ENCODE measurements around the gene RPL7A.
"Not testable (repeated sequence)": the region's sequence is repeated elsewhere in the genome, so short reads cannot be mapped to it uniquely, and the experiment has no call there.

RPL7A gene

GRCh38 chr9:133317551-133317950 lies 30.5 kb upstream of the RPL7A start:
- H3K4me3 ChIP-seq; H3K4me1 ChIP-seq; DNase-seq (ENCODE audit: low spot score in 2 of 2); H3K27me3 ChIP-seq (ENCODE audit: low read depth); H3K9me3 ChIP-seq; H3K36me3 ChIP-seq (replicated peaks); in situ Hi-C loops (cut with MboI; ENCODE audit: low sequenced_read_pairs): not testable (repeated sequence)

GRCh38 chr9:133320421-133320881 lies 27.6 kb upstream of the RPL7A start:
- Histone ChIP-seq H3K27me3 (ENCODE audit: low read depth) (no peaks in the 10 kb centered on the region), H3K4me1 (no peaks in the 10 kb centered on the region), H3K36me3 (replicated peaks) (no peaks in the 10 kb centered on the region), H3K4me3 (no peak overlapping the region), H3K9me3 (no peaks in the 10 kb centered on the region)
- no peak for DNase-seq (ENCODE audit: low spot score in 2 of 2)
- in situ Hi-C loops (cut with MboI; ENCODE audit: low sequenced_read_pairs) = loop anchor here (10.0 kb wide), 2 partner anchors 86 to 136 kb away; no protein-coding TSS in a partner anchor

GRCh38 chr9:133321411-133321935 lies 26.5 kb upstream of the RPL7A start:
- in situ Hi-C loops (cut with MboI; ENCODE audit: low sequenced_read_pairs) = loop anchor here (10.0 kb wide), 2 partner anchors 87 to 137 kb away; no protein-coding TSS in a partner anchor
- H3K4me3 ChIP-seq = no peak overlapping the region
- peak in 1 of 2 experiments; percentile 6 for DNase-seq (ENCODE audit: low spot score in 2 of 2)
- H3K27me3 ChIP-seq (ENCODE audit: low read depth) = no peaks in the 10 kb centered on the region
- H3K9me3 ChIP-seq = no peaks in the 10 kb centered on the region
- no peaks in the 10 kb centered on the region for H3K4me1 ChIP-seq
- no peaks in the 10 kb centered on the region for H3K36me3 ChIP-seq (replicated peaks)

- Histone ChIP-seq H3K9me3 (no peaks in the 10 kb centered on the region), H3K4me1 (no peaks in the 10 kb centered on the region), H3K4me3 (no peak overlapping the region), H3K36me3 (replicated peaks) (no peaks in the 10 kb centered on the region), H3K27me3 (ENCODE audit: low read depth) (no peaks in the 10 kb centered on the region)
- in situ Hi-C loops (cut with MboI; ENCODE audit: low sequenced_read_pairs) = loop anchor here (10.0 kb wide), 2 partner anchors 88 to 138 kb away; no protein-coding TSS in a partner anchor
- DNase-seq (ENCODE audit: low spot score in 2 of 2) = no peak
These were observed 25.3 kb upstream of the RPL7A start for GRCh38 chr9:133322701-133323100.

GRCh38 chr9:133323211-133323610 lies 24.8 kb upstream of the RPL7A start:
- Histone ChIP-seq H3K4me3 (no peak overlapping the region), H3K9me3 (no peaks in the 10 kb centered on the region), H3K27me3 (ENCODE audit: low read depth) (no peaks in the 10 kb centered on the region), H3K36me3 (replicated peaks) (no peaks in the 10 kb centered on the region), H3K4me1 (no peaks in the 10 kb centered on the region)
- in situ Hi-C loops (cut with MboI; ENCODE audit: low sequenced_read_pairs) = loop anchor here (10.0 kb wide), 2 partner anchors 88 to 138 kb away; no protein-coding TSS in a partner anchor
- no peak for DNase-seq (ENCODE audit: low spot score in 2 of 2)

- Histone ChIP-seq H3K9me3 (no peaks in the 10 kb centered on the region), H3K4me3 (no peak overlapping the region), H3K27me3 (ENCODE audit: low read depth) (no peaks in the 10 kb centered on the region), H3K36me3 (replicated peaks) (no peaks in the 10 kb centered on the region), H3K4me1 (no peaks in the 10 kb centered on the region)
- in situ Hi-C loops (cut with MboI; ENCODE audit: low sequenced_read_pairs) = loop anchor here (10.0 kb wide), 2 partner anchors 89 to 139 kb away; no protein-coding TSS in a partner anchor
- DNase-seq (ENCODE audit: low spot score in 2 of 2) = no peak
These were observed 23.9 kb upstream of the RPL7A start for GRCh38 chr9:133323991-133324703.

GRCh38 chr9:133327021-133327420 lies 21.0 kb upstream of the RPL7A start:
- H3K9me3 ChIP-seq; H3K4me1 ChIP-seq; DNase-seq (ENCODE audit: low spot score in 2 of 2); H3K4me3 ChIP-seq; H3K27me3 ChIP-seq (ENCODE audit: low read depth): not testable (repeated sequence)
- H3K36me3 ChIP-seq (replicated peaks) = peaks cover 15% of the 10 kb centered on the region
- in situ Hi-C loops (cut with MboI; ENCODE audit: low sequenced_read_pairs) = loop anchor here (10.0 kb wide), 2 partner anchors 92 to 142 kb away; no protein-coding TSS in a partner anchor

- no peaks in the 10 kb centered on the region for H3K4me1 ChIP-seq
- no peaks in the 10 kb centered on the region for H3K27me3 ChIP-seq (ENCODE audit: low read depth)
- DNase-seq (ENCODE audit: low spot score in 2 of 2) = no peak
- in situ Hi-C loops (cut with MboI; ENCODE audit: low sequenced_read_pairs) = loop anchor here (10.0 kb wide), 2 partner anchors 93 to 143 kb away; no protein-coding TSS in a partner anchor
- no peak overlapping the region for H3K4me3 ChIP-seq
- H3K9me3 ChIP-seq = no peaks in the 10 kb centered on the region
- peaks cover 25% of the 10 kb centered on the region for H3K36me3 ChIP-seq (replicated peaks)
These were observed 20.1 kb upstream of the RPL7A start for GRCh38 chr9:133327834-133328484.

GRCh38 chr9:133329306-133330156 lies 18.5 kb upstream of the RPL7A start:
- peak in 1 of 2 experiments; percentile 56 for DNase-seq (ENCODE audit: low spot score in 2 of 2)
- H3K4me3 ChIP-seq; H3K4me1 ChIP-seq; H3K27me3 ChIP-seq (ENCODE audit: low read depth); H3K9me3 ChIP-seq: not testable (repeated sequence)
- peaks cover 40% of the 10 kb centered on the region for H3K36me3 ChIP-seq (replicated peaks)
- in situ Hi-C loops (cut with MboI; ENCODE audit: low sequenced_read_pairs) = loop anchor here (10.0 kb wide), 2 partner anchors 95 to 145 kb away; no protein-coding TSS in a partner anchor

- in situ Hi-C loops (cut with MboI; ENCODE audit: low sequenced_read_pairs) = no loop called here
- Histone ChIP-seq H3K36me3 (replicated peaks) (peaks cover 47% of the 10 kb centered on the region), H3K27me3 (ENCODE audit: low read depth) (no peaks in the 10 kb centered on the region), H3K4me1 (peaks cover 4% of the 10 kb centered on the region), H3K9me3 (no peaks in the 10 kb centered on the region), H3K4me3 (no peak overlapping the region)
- DNase-seq (ENCODE audit: low spot score in 2 of 2) = no peak
These were observed 16.8 kb upstream of the RPL7A start for GRCh38 chr9:133331221-133331620.

GRCh38 chr9:133331641-133332380 lies 16.2 kb upstream of the RPL7A start:
- H3K4me3 ChIP-seq = no peak overlapping the region
- H3K36me3 ChIP-seq (replicated peaks) = peaks cover 47% of the 10 kb centered on the region
- no peaks in the 10 kb centered on the region for H3K27me3 ChIP-seq (ENCODE audit: low read depth)
- in situ Hi-C loops (cut with MboI; ENCODE audit: low sequenced_read_pairs) = no loop called here
- H3K9me3 ChIP-seq = no peaks in the 10 kb centered on the region
- peaks cover 10% of the 10 kb centered on the region for H3K4me1 ChIP-seq
- DNase-seq (ENCODE audit: low spot score in 2 of 2) = peak in 1 of 2 experiments; percentile 4

- Histone ChIP-seq H3K4me1 (peaks cover 10% of the 10 kb centered on the region), H3K36me3 (replicated peaks) (peaks cover 47% of the 10 kb centered on the region), H3K27me3 (ENCODE audit: low read depth) (no peaks in the 10 kb centered on the region), H3K9me3 (no peaks in the 10 kb centered on the region), H3K4me3 (no peak overlapping the region)
- in situ Hi-C loops (cut with MboI; ENCODE audit: low sequenced_read_pairs) = no loop called here
- peak in 1 of 2 experiments; percentile 4 for DNase-seq (ENCODE audit: low spot score in 2 of 2)
These were observed 15.7 kb upstream of the RPL7A start for GRCh38 chr9:133332381-133332730.

- H3K9me3 ChIP-seq = no peaks in the 10 kb centered on the region
- in situ Hi-C loops (cut with MboI; ENCODE audit: low sequenced_read_pairs) = no loop called here
- peak in 1 of 2 experiments; percentile 6 for DNase-seq (ENCODE audit: low spot score in 2 of 2)
- H3K4me1 ChIP-seq = peaks cover 10% of the 10 kb centered on the region
- H3K27me3 ChIP-seq (ENCODE audit: low read depth) = no peaks in the 10 kb centered on the region
- H3K36me3 ChIP-seq (replicated peaks) = peaks cover 47% of the 10 kb centered on the region
- H3K4me3 ChIP-seq = no peak overlapping the region
These were observed 15.0 kb upstream of the RPL7A start for GRCh38 chr9:133333011-133333410.

All from HAP-1 (cell line).